ENCODE measurements around the gene PPP1R12C.

Gene PPP1R12C

DNA sequence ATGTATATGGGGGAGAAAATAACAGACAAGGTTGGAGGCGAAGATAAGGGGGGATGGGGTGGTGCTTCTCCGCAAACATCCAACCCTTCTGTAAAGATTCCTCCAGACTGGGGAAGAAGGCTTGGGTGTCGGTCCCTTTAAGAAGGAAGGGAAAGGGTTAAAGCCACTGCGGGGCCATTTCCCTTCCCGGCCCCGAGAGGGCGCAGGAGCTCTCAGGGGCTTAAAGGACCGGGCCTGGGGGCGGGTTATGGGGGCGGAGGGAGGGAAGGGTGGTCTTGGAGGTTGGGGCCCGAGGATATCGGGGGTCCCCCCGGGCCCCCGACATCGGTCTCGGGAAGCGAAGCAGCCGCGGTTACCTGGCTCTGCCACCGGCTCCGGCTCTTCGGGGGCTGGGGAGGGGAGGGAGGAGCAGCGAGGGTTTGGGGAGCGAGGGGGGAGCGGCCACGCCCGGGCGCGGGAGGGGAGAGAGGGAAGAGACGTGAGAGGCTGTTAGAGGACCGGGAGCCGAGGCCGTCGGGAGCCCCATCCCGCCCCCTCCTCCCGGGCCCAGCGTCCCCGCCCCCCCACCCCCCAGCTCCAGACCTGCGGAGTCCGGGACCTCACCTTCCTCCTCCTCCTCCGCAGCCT lies 28.8 kb upstream of the PPP1R12C start:
- no peak for FAIRE-seq

DNA sequence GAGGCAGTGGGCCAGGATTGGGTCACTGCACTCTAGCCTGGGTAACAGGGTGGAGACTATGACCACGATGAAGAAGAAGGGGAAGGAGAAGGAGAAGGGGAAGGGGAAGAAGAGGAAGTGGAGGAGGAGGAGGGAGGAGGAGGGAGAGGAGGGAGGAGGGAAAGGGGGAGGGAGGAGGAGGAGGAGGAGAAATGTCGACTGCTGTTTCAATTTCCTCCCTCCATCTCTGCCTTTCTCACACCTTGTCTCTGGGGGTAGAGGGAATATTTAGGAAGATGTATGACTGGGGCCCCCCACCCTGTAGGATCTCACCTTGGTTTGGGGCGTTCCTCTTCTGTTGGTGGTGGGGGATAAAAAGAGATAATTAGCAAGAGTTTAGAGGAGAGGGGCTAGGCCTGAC lies 27.8 kb upstream of the PPP1R12C start:
- no peak for FAIRE-seq

DNA sequence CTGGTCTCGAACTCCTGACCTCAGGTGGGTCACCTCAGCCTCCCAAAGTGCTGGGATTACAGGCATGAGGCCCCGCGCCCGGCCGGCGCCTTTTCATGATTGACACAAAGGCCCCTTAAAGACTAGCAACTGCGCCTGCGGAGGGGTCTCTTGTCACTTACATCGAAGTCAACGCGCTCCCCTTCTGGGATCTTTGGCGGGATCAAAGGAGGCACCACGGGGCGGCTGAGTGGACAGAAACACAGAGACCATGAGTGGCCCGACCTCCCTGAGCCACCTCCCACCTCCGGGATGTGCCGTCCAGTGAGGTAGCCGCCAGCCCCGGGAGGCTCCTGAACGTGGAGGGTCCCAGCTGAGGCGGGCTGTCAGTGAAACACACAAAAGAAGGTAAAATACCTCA lies 24.3 kb upstream of the PPP1R12C start:
- no peak for FAIRE-seq

DNA sequence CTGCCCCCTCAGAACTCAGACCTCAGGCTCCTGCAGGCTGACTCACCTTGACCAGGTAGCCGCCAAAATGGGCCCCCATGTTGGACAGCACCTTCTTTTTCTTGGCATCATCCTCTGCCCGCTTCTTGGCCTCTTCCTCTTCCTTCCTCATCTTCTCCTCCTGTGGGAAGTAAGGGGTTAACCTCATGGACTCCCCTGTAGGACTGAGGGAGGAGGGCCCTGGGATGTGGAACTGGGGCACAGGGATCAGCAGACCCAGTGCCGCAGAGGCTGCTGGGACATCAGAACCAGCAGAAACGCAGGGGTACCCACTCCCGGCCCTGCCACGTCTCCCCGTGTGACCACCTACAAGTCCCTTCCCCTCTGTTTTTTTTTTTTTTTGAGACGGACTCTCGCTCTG lies 20.5 kb upstream of the PPP1R12C start:
- no peak for FAIRE-seq

DNA sequence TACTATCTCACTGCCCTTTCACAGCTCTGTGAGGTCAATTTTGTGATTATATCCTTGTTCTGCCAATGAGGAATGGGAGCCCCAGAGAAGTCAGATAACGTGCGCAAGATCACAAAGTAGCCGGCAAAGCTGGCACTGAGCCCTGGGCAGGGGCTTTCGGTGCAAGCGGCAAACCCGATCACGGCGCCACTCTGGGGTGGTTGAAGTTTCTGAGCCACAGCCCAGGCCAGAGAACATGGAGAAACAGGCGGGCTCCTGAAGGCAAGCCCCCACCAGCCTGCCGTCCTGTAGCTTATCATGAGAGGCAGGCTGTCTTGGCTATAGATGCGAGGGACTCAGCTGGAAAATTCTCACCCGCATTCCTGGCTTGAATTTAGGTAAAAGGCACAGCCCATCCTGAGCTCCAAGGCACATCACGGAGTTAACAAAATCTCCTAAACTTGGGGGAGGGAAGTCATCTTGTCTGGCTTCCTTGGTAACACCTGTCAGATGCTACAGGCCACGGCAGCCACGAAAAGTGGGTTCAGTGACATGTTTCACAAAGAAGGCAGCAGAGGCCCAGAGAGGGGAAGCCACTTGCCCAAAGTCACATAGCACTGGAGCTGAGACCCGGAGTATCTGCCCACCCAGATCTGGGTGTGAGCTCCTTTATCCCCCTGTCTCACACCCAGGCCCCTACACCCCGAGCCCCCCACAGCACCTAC lies 19.1 kb upstream of the PPP1R12C start:
- FAIRE-seq: no peak

DNA sequence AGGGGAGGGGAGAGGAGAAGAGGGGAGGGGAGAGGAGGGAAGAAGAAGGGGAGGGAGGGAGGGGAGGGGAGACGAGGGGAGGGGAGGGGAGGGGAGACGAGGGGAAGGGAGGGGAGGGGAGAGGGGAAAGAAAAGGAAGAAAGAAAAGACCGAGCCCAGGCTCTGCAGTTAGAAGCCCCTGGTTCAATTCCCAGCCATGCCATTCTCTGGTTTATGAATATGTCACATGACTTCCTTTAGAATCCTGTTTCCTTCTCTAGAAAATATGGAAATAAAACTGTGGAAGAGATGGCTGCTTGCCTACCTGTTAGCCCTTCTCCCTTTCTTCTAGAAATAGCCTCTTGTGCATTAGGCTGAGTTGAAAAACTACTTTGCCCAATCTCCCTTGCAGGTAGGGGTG lies 17.3 kb upstream of the PPP1R12C start:
- no peak for FAIRE-seq

DNA sequence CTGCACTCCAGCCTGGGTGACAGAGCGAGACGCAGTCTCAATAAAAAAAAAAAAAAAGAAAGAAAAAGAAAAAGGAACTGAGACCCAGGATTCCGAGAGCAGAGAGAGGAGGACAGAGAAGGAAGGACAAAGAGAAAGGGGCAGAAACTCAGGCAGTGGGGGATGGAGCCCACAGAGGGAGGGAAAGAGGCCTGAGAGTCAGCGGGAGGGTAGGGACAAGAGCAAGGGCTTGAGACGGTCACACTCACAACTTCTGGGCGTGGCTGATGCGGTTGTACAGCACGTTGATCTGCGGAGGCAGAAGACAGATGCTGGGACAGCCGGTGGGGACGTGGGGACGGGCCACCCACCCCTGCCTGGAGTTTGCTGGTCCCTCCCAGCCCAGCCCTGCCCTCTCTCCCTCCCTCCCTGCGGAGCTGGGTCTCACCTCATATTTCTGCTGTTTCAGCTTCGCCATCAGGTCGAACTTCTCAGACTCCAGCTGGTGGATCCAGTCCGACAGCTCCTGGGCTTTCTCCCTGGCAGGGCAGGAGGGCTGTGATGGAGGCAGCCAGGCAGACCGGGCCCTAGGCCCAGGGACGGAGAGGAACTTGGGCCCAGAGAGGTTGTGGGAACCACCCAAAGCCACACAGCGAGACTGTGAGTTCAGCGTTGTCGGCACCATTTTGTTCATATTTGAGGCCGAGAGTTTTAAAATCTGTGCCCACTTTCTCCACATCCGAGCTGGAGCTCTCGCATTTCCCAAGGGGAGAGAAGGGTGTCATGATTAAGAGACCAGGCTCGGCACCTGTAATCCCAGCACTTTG lies 16.4 kb upstream of the PPP1R12C start:
- no peak for FAIRE-seq

DNA sequence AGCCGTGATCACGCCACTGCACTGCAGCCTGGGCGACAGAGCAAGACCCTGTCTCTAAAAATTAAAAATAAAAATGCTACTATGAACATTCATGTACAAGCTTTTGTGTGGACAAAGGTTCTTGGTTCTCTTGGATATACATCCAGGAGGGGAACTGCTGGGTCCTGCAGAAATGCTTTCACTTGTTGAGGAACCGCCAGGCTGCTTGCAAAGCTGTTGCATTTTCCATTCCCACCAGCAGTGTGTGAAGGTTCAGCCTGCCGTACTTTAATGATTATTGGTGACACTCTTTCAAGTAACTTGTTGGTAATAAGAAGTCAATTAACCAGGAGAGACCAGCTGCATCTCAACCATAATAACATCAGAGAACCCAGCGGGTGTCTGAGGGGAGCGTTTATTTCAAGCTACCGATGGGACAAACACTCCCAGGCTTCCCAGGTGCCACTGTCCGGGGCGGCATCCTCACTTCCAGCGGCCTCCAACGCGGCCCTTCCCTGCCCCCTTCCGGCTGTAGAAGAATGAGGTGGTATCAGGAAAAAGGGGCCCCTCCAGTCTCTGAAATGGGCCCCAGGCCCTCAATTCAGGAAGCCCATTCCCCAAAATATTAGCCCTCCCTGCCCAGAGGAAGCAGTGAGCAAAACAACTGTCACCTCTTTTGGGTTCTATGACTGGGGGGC lies 15.2 kb upstream of the PPP1R12C start:
- no peak for FAIRE-seq

DNA sequence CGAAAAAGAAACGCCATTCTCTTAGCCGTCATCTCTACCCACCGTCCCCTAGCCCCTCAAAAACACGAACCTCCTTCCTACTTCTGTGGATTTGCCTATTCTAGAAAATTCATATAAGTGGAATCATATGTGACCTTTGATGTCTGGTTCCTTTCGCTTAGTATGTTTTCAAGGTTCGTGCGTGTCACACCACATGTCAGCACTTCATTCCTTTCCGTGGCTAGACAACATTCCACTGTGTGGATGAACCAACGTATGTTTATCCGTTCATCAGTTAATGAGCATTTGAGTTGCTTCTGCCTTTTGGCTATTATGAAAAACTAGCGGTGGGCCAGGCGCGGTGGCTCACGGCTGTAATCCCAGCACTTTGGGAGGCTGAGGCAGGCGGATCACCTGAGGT lies 14.0 kb upstream of the PPP1R12C start:
- no peak for FAIRE-seq

DNA sequence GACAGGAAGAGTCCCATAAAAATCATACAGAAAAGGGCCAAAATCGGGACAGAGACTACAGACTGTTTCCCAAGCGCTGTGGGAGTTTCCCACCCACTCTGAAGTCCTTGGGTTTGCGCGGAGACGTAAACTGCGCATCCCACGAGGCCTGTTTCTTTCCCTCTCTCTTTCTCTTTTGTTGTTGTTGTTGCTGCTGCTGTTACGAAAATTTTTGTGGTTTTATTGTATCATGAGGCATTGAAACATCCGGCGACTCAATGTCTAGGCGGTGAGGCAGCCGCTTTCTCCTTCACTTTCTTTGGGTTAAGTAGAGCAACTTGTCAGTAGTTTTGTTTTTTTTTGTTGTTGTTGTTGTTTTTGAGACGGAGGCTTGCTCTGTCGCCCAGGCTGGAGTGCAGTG lies 1.6 kb upstream of the PPP1R12C start:
- FAIRE-seq: no peak

DNA sequence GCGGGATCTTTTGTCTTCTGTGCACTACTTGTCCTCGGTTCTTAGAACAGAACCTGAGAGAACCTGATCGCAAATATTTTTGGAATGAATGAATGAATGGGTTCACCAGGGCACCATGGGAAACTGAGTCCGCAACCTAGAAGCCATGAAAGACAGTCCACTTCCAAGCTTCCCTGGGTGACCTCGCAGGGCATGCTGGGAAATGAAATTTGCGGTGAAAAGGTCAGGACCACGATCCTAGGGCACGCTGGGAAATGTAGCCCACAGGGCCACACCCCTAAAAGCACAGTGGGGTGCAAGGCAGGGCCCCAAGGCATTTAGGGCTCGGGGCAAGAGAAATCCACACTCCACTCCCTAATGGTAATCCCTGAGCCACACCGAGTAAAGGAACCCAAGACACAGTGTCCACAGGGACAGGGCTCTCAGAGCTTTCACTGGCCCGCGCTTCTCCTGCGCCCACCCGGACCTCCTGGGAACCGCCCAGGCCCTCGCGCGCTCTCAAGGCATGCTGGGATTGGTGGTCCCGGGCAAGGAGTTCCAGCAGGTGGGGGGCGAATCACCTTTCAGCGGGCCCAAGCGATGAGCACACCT lies 1.1 kb upstream of the PPP1R12C start:
- FAIRE-seq: no peak

DNA sequence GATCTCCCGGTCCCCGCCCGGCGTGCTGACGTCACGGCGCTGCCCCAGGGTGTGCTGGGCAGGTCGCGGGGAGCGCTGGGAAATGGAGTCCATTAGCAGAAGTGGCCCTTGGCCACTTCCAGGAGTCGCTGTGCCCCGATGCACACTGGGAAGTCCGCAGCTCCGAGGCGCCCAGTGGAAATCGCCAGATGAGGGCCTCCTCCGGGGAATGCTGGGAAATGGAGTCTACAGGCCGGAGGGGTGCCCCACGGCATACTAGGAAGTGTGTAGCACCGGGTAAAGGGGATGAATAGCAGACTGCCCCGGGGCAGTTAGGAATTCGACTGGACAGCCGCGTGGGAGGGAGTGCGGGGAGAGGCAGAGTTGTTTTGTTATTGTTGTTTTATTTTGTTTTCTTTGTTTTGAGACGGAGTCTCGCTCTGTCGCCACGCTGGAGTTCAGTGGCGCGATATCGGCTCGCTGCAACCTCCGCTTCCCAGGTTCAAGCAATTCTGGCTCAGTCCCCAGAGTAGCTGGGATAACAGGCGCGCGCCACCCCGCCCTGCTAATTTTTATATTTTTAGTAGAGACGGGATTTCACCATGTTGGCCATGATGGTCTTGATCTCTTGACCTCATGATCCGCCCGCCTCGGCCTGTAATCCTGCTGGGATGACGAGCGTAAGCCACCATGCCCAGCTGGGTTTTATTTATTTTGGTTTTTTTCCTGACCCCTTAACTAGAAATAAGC lies 390 bp upstream of the PPP1R12C start:
- no peak for FAIRE-seq

DNA sequence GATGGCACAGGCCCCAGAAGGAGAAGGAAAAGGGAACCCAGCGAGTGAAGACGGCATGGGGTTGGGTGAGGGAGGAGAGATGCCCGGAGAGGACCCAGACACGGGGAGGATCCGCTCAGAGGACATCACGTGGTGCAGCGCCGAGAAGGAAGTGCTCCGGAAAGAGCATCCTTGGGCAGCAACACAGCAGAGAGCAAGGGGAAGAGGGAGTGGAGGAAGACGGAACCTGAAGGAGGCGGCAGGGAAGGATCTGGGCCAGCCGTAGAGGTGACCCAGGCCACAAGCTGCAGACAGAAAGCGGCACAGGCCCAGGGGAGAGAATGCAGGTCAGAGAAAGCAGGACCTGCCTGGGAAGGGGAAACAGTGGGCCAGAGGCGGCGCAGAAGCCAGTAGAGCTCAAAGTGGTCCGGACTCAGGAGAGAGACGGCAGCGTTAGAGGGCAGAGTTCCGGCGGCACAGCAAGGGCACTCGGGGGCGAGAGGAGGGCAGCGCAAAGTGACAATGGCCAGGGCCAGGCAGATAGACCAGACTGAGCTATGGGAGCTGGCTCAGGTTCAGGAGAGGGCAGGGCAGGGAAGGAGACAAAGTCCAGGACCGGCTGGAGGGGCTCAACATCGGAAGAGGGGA lies 1.1 kb downstream of the PPP1R12C start:
- FAIRE-seq: no peak

DNA sequence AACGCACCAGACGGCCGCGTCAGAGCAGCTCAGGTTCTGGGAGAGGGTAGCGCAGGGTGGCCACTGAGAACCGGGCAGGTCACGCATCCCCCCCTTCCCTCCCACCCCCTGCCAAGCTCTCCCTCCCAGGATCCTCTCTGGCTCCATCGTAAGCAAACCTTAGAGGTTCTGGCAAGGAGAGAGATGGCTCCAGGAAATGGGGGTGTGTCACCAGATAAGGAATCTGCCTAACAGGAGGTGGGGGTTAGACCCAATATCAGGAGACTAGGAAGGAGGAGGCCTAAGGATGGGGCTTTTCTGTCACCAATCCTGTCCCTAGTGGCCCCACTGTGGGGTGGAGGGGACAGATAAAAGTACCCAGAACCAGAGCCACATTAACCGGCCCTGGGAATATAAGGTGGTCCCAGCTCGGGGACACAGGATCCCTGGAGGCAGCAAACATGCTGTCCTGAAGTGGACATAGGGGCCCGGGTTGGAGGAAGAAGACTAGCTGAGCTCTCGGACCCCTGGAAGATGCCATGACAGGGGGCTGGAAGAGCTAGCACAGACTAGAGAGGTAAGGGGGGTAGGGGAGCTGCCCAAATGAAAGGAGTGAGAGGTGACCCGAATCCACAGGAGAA lies 1.9 kb downstream of the PPP1R12C start:
- FAIRE-seq: no peak

DNA sequence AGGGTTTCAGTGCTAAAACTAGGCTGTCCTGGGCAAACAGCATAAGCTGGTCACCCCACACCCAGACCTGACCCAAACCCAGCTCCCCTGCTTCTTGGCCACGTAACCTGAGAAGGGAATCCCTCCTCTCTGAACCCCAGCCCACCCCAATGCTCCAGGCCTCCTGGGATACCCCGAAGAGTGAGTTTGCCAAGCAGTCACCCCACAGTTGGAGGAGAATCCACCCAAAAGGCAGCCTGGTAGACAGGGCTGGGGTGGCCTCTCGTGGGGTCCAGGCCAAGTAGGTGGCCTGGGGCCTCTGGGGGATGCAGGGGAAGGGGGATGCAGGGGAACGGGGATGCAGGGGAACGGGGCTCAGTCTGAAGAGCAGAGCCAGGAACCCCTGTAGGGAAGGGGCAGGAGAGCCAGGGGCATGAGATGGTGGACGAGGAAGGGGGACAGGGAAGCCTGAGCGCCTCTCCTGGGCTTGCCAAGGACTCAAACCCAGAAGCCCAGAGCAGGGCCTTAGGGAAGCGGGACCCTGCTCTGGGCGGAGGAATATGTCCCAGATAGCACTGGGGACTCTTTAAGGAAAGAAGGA lies 2.8 kb downstream of the PPP1R12C start:
- FAIRE-seq: no peak

DNA sequence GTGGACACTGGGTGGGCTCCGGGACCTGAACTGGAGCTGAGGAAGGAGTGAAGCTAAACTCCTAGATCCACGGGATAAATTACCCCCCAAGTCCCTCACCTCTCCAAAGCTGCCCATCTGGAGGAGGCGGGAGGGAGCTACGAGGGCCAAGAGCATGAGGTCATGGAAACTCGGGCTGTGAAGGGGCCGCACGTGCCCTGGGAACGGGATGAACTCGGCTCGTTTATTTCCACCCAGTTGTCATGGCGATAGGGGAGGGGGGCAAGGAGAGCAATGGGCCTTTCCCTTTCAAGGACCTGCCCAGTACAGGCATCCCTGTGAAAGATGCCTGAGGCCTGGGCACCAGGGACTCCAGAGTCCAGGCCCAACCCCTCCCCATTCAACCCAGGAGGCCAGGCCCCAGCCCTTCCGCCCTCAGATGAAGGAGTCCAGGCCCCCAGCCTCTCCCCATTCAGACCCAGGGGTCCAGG lies 3.8 kb downstream of the PPP1R12C start:
- no peak for FAIRE-seq

DNA sequence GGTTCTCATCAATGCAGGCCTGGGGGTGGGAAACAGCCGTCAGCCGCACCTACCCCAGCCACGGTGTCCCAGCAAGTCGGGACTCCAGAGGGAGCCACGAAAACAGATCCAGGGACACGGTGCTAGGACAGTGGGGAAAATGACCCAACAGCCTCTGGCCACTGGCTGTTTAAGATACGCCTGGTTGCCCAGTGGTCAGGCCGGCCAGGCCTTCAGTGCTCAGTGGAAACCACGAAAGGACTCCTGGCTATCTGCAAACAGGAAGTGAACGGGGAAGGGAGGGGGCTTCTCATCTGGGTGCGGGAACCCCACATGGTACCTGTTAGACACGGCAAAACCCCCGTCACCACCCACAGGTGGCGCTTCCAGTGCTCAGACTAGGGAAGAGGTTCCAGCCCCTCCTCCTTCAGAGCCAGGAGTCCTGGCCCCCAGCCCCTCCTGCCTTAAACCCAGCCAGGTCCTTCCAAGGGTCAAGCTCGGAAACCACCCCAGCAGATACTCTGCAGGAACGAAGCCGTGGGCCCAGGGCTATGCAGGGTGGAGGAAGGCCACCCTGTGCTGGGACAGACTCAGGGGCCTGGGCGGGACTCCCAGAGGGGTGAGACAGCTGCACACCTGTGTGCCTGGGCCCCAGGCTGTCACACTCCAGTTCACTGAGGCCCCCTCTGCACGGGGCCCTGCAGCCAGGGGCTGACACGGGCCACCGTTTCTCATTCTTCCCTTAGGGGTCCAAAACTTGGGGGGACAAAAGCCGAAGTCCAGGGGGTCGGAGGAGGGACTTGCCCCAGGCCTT lies 4.5 kb downstream of the PPP1R12C start:
- no peak for FAIRE-seq

DNA sequence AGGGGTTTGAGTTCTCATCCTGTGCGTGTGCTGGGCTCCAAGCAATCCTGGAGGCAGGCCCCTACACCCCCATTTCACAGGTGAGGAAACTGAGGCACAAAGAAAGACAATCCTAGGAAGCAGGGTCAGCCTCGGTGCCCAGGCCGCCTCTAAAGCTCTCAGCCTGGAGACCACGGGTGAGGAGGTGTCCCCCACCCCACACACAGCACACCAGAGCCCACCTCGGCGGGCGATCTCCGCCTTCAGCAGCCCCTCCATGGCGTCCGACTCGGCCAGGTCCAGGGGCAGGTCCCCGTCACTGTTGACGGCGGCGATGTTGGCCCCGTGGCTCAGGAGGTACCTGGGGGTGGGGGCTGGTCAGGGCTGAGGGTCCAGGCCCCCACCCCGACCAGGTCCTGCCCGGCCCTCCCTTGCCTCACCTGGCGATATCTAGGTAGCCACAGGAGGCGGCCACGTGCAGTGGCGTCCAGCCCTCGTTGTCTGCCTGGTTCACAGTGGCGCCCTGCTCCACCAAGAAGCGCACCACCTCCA lies 5.1 kb downstream of the PPP1R12C start:
- no peak for FAIRE-seq

DNA sequence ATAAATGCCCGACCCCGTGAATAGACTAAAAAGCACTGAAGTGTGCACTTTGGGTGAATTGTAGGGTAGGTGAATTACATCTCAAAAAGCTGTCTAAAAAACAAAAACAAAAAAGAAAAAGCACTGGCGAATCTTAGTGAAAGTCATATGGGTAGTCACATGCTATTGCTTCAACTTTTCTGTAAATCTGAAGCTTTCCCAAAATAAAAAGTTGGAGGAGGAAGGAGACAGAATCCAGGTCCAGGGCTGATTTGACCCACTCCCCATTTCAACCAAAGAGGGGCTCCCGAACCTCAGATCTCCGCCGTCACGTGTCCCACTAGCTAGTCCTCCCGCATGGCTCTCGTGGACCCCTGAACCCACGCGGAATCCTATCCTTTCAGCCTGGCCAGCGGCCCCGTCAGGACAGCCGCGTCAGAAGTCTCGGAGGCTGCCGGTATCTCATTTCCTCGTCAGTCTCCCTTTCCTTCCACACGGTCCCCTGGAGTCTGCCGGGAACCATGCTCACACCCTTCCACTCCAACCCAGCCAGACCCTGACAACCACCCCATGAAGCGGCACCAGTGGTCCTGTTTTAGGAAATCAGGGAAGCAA lies 6.1 kb downstream of the PPP1R12C start:
- no peak for FAIRE-seq

Data from colon (tissue), 2 donors.